GM19043 (cell line): Measurements from ENCODE around the gene IFI6.
"Not testable (repeated sequence)": the region's sequence is repeated elsewhere in the genome, so short reads cannot be mapped to it uniquely, and the experiment has no call there.

Experiments
- ATAC-seq: cut with Tn5 transposase; IDR thresholded peaks from one replicate; pipeline ENCODE4 v1.9.1; 2021; ENCODE audit warnings: low read depth; ENCODE audit not compliant: unreplicated experiment

The IFI6 gene

GRCh38 chr1:27632387-27633297, 39.4 kb downstream of the IFI6 start:
- peak; percentile 34 for ATAC-seq

- ATAC-seq: no peak
These were observed 41.0 kb downstream of the IFI6 start for GRCh38 chr1:27630859-27631491.

- ATAC-seq: no peak
These were observed 43.3 kb downstream of the IFI6 start for GRCh38 chr1:27628712-27629111.

GRCh38 chr1:27627733-27628132, 44.3 kb downstream of the IFI6 start:
- not testable (repeated sequence) for ATAC-seq

- no peak for ATAC-seq
These were observed 44.9 kb downstream of the IFI6 start for GRCh38 chr1:27627061-27627460.

GRCh38 chr1:27626031-27626935, 45.7 kb downstream of the IFI6 start:
- ATAC-seq: no peak

GRCh38 chr1:27624467-27625178, 47.4 kb downstream of the IFI6 start:
- no peak for ATAC-seq

- ATAC-seq: no peak
These were observed 48.4 kb downstream of the IFI6 start for GRCh38 chr1:27623327-27624212.

GRCh38 chr1:27622828-27623227, 49.2 kb downstream of the IFI6 start:
- no peak for ATAC-seq

- no peak for ATAC-seq
These were observed 50.7 kb downstream of the IFI6 start for GRCh38 chr1:27621051-27621920.

- not testable (repeated sequence) for ATAC-seq
These were observed 52.1 kb downstream of the IFI6 start for GRCh38 chr1:27619782-27620438.

GRCh38 chr1:27618341-27619082, 53.5 kb downstream of the IFI6 start:
- peak; percentile 57 for ATAC-seq

GRCh38 chr1:27617420-27617819, 54.6 kb downstream of the IFI6 start:
- ATAC-seq: no peak

- ATAC-seq: no peak
These were observed 55.6 kb downstream of the IFI6 start for GRCh38 chr1:27616441-27616840.
